HG03060 (cell line): ENCODE results near the gene CABP4.

Source experiments
- ATAC-seq: cut with Tn5 transposase; IDR thresholded peaks from one replicate; pipeline ENCODE4 v1.9.1; 2021; ENCODE audit warnings: low read depth, moderate number of reproducible peaks; ENCODE audit not compliant: unreplicated experiment

The CABP4 gene

GRCh38 chr11:67492801-67493547 is 37.8 kb downstream of the CABP4 start:
- ATAC-seq, result no peak

DNA sequence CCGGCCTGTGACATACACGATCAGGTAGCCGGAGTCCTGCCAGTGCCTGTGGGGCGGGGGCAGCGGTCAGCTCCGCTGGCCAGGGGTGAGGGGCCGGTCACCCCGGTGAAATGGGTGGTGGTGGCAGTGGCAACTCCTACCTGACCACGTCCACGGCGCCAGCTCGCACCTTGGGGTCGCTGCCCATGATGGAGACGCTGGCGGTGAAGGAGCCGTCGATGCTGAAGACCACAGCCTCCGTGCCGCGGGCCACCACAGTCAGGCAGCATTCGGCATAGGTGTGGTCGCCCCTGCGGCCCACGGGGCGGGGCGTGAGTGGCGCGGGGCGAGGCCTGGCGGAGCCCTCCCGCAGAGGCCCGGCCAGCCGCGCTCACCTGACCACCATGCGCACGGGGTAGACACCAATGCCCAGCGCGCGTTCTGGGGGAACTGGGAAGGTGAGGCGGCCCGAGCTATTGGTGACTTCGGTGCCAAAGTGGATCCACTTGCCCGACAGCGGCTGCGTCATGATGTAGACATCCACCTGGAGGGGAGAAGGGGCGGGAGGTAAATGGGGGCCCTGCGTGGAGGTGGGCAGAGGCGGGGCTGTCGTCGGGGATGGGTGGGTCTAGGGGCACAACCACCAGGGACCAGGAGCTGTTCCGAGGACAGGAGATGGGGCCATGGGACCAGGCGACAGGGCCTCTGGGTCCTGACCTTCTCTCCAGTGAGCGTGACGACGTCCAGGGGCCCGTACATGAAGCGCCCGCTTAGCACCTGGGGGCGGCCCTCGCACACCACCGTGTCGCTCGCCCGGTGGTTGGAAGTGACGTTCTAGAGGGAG is 38.6 kb downstream of the CABP4 start:
- ATAC-seq, result no peak

GRCh38 chr11:67494371-67495233 is 39.4 kb downstream of the CABP4 start:
- ATAC-seq, result no peak

DNA sequence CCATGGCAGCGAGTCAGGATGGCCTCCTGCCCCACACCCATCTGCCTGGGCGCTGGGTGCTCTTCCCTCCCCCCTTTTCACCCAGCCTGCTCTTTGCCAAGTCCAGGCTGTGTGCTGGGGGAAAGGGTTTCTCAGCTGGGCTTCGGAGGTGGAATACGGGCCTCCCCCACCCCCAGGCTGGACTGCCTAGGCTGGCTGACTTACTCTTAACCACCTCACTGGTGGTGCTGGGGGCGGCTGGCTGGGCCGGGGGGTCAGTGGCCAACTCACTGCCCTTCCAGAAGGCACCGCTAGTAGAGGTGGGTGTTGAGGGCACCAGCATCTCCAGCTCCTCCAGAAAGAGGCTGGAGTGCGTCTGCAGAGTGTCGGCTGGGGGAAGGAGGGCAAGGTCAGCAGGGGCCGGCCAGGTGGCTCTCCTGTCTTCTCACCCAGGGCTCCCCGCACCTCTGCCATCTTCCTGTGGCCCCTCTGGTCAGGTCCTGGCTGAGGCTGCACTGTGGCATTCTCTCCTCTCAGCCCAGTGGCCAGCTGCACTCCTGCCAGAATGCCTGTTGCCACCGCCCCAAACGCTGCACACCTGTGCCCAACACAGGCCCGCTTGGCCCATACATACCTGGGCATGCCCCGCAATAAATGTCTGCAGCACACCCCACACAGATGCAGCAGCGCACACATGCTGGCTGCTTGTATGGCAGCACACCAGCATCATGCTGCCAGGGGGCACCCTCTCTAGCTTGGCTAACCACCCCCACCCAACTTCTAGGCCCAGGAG is 40.3 kb downstream of the CABP4 start:
- ATAC-seq, result no peak

DNA sequence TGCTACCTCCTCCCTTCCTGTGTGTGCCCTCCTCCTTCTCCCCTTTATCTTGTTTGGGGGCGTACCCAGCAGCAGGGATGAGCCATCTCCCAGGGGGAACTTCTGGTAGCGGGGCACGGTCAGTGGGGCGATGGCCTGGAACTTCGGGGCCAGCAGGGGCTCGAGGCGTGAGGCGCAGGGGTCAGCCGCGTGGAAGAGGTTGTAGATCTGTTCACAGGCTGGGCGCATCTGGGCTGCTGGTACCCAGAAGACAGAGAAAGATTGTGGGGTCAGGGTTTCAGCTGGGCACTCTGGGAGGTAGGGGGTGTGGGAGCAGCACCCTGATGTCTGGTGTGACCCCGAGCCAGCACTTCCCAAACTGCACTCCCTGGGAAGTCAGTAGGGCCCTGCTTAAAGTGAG is 41.0 kb downstream of the CABP4 start:
- ATAC-seq, result no peak

DNA sequence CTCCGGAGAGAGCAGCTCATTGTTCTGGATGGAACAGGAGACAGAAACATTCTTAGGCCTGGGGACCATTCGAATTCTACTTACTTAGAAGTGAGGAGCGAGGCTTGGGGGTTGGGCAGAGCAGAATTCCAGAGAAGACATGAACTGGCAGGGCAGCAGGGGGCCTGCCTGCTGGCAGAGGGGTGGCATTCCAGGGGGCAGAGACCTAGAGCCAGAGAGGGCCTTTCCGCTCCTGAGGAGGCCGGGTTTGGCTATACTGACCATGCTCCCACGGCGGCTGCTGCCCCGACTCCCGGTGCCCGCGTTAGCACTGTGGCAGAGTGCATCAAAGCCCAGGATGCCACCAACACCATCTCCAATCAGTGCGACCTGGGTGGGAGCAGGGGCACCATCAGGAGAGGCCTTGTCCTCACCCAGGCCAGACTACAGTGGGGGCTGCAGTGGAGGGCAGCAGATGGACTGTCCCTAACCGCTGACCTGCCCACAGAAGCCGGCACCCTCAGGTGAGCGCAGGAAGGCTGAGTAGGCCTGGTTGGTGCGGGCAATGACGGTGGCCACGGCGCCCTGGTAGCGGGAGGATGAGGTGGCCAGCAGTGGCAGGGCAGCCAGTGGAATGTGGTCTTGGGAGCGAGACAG is 42.6 kb downstream of the CABP4 start:
- ATAC-seq, result no peak

DNA sequence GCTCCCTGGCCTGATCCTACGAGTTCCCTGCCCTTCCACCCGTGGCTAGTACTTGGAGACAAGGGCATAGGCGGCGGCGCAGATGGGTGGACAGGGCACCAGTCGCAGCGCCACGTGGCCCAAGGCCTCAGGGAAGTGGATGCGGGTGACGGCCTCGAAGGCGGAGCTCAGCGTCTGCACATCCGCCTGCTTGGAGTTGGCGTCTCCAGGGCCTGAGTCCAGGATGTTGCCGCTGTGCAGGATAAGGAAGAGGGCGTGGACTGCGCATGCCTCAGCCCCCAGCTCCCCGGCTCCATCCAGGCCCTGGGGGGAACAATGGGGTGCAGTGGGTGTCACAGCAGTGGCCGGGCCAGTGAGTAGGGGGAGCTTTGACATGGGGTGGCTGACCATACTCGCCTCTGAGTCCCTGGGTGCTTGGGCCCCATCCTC is 43.4 kb downstream of the CABP4 start:
- no peak for ATAC-seq

- ATAC-seq, result no peak
These were observed 44.8 kb downstream of the CABP4 start for GRCh38 chr11:67499808-67500483.

DNA sequence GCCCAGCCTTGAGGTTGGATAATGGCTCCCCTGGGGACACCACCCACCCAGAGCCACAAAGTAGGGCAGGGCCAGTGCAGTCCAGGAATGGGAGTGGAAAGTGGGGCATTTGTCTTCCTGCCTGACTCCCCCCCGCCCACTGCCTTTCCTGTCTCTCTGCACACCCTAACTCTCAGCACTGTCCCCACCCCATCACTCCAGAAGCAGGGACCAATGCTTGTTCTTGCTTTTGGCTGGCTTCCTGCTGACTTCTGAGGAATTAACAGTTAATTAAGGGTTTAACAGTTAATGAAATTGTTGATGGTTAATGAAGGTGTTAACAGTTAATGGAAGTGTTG is 45.3 kb downstream of the CABP4 start:
- ATAC-seq, result no peak

DNA sequence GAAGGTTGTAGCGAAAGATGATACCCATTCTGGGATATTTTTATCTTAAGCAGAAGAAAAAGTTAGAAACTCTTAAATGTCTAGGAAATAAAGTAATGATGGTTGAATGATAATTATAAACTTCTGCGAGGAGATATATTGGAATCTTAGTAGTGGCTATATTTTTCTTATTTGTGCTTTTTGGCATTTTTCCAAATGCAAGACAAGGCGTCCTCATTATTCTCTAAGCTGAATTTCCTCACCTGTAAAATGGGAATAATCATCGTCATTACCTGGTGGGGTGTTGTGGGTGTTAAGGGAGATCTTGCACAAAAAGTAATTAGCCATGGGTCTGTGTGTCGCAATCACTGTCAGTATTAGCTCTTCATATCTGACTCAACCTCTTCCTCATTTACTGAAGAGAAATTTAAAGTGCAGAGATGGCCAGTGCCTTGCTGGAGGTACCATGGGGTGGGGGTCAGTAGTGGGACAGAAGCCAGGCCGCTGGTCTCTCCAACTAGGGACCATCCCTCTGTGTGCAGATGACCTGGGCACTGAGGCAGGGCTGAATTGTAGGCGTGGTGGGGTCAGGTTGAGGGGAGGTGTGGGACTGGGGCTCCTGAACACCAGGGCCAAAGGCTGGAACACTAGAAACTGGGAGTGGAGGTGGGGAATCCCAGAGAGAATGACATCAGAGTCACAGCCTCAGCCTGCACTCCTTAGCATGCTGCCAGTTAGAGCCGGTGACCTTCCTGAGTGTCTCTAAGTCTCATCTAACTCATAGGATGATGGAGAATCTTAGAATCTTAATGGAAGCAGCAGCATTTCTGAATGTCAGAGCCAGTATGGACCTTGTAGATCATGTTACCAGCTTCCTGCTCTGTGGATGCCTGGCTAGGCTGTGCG is 45.9 kb downstream of the CABP4 start:
- no peak for ATAC-seq

- no peak for ATAC-seq
These were observed 46.7 kb downstream of the CABP4 start for GRCh38 chr11:67501854-67502253.

DNA sequence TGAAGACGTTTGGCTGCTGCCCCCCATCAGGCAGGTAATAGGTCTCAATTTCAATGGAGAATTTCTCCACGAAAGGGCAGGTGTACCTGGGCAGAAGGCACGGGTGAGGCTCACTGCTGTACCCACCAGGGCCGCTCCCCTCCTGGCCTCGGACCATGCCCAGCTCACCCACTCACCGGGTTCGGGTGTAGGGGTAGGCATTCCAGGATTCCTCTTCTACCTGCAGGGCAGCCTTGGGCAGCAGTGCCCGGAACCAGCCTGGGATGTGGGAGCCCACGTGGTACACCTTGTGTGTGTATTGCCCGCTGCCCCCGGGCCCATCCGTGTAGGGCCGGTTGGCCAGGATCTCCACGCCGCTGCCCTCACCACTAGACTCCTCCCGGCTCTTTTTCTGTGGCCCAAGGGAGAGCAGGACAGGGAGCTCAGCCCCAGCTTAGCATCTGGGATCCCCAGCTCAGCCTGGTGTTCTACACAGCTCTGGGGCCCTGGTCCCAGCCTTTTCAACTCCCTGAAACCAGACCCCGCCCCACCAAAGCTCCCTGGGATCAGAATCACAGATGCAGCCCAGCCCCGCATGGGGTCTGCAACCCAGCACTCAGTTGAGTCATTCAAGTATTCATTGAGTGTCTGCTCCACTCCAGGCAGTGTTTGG is 47.3 kb downstream of the CABP4 start:
- ATAC-seq, result no peak

- no peak for ATAC-seq
These were observed 48.2 kb downstream of the CABP4 start for GRCh38 chr11:67503119-67504004.

DNA sequence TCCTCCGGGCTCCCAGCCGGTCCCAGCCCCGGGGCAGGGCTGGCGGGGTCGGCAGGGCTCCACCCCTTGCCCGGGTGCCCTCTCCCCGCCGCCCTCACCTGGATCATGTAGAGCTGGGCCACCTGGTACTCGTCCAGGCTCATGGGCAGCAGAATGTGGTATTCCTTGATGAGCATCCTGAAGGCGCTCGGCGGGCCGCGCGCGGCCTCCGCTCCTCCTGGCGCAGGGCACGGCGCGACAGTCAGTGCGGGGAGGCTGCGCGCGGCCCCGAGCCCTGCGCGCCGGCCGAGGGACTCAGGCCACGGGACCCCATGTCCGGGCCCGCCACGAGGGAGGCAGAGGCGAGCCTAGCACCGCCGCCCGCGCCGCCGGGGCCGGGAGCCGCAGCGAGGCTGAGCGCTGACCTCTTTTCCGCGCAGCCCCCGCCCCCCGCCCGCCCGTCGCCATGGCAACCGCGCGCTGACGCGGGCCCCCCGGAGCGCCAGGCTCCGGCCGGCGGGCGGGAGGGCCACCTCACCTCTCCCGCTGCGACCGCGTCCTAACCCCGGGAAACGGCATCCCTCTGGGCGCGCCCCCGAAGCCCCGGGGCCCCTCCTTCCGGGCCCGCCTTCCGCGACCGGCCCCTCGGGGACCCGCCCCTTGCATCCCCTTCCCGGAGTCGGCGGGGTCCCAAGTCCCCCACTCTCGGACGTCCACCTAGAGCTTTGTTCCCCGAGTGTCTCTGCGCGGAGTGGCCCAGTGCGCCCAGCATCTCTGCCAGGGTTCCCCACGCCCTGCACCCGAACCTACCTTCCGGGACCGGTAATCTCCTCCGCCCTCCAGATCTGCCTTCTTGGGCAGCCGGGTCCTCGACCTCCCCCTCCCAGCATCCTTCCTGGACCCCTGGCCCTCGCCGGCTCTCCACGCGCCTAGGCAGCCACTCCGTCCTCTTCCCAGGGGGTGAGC is 49.1 kb downstream of the CABP4 start:
- no peak for ATAC-seq

- ATAC-seq, result no peak
These were observed 49.9 kb downstream of the CABP4 start, which contains the start of gene PITPNM1 for GRCh38 chr11:67504950-67505581. PITPNM1 (minus strand) TSS chr11:67505363; CDS start chr11:67504180, 1,183 bp downstream.
